HCT116 (cell line): ENCODE data around the gene PLCXD1.

Experiments used
- POLR2A ChIP-seq: IDR thresholded peaks from 2 replicates; pipeline ENCODE4 v1.7.0; 2011; ENCODE audit warnings: borderline replicate concordance; ENCODE audit not compliant: insufficient read depth, insufficient read length; ENCODE audit errors: extremely low read depth
- POLR2AphosphoS5 ChIP-seq: IDR thresholded peaks from 2 replicates; pipeline ENCODE4 v1.6.1; 2011; ENCODE audit warnings: mild to moderate bottlenecking, low read depth, low read length, moderate library complexity
- SRF ChIP-seq: IDR thresholded peaks from 2 replicates; pipeline ENCODE4 v1.6.1; 2012; ENCODE audit warnings: low read depth
- ZBTB33 ChIP-seq: IDR thresholded peaks from 2 replicates; pipeline ENCODE4 v1.6.1; 2011; ENCODE audit warnings: mild to moderate bottlenecking, low read length, moderate library complexity; ENCODE audit not compliant: insufficient replicate concordance; ENCODE audit errors: extremely low read depth
- TF ChIP-seq, protein P1 (sequence below), 3 experiments: fragments of 200-600 bp in 1 of 3; sonication (generic) in 1 of 3; IDR thresholded peaks in 2 of 3; conservative IDR thresholded peaks in 1 of 3; 2 replicates each; pipeline ENCODE4 v1.5.1; 2012 to 2017; ENCODE audit warnings: low read depth in 2 of 3, low read length in 2 of 3, antibody characterized with exemption in 1 of 3, borderline replicate concordance in 1 of 3, control low read depth in 1 of 3, mild to moderate bottlenecking in 1 of 3, mixed read lengths in 1 of 3, mixed run types in 1 of 3, moderate library complexity in 1 of 3; ENCODE audit not compliant: insufficient read depth in 1 of 3
- TF ChIP-seq, protein P2 (sequence below): IDR thresholded peaks from 2 replicates; pipeline ENCODE4 v1.6.1; 2012

DNA sequence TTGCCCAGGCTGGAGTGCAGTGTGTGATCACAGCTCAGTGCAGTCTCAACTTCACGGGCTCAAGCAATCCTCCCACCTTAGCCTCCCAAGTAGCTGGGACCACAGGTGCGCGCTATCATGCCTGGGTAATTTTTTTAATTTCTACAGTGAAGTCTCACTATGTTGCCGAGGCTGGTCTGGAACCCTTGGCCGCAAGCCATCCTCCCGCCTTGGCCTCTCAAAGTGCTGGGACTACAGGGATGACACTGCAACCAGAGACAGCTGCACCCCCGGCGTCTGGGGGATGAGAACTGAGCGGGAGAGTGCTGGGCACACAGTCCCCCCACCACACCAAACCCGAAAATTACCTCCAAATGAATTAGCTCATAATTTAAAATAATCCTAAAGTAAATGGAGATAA, 70.6 kb downstream of the PLCXD1 start:
- TF ChIP-seq ZBTB33 (no peak), POLR2AphosphoS5 (no peak), SRF (no peak), POLR2A (no peak)
- TF ChIP-seq, protein P1, sequence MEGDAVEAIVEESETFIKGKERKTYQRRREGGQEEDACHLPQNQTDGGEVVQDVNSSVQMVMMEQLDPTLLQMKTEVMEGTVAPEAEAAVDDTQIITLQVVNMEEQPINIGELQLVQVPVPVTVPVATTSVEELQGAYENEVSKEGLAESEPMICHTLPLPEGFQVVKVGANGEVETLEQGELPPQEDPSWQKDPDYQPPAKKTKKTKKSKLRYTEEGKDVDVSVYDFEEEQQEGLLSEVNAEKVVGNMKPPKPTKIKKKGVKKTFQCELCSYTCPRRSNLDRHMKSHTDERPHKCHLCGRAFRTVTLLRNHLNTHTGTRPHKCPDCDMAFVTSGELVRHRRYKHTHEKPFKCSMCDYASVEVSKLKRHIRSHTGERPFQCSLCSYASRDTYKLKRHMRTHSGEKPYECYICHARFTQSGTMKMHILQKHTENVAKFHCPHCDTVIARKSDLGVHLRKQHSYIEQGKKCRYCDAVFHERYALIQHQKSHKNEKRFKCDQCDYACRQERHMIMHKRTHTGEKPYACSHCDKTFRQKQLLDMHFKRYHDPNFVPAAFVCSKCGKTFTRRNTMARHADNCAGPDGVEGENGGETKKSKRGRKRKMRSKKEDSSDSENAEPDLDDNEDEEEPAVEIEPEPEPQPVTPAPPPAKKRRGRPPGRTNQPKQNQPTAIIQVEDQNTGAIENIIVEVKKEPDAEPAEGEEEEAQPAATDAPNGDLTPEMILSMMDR (IDR thresholded peaks at IDR 0.05 in 2 of 3, conservative IDR thresholded peaks at IDR 0.05 in 1 of 3; ENCODE audit: borderline replicate concordance in 1 of 3, insufficient read depth in 1 of 3, low read depth in 2 of 3, low read length in 2 of 3) = no peak
- TF ChIP-seq, protein P2, sequence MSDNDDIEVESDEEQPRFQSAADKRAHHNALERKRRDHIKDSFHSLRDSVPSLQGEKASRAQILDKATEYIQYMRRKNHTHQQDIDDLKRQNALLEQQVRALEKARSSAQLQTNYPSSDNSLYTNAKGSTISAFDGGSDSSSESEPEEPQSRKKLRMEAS = no peak
